HCT116 (cell line): Measurements from ENCODE around the gene PLOD1. TPM values are rescaled to one million over a fixed set of nuclear protein-coding genes. Genes with fewer than 3 reads are reported as not detected.

ENCODE experiments used
- ATAC-seq: fragments of 200-7000 bp; cut with Tn5 transposase; 2 replicates; pipeline ENCODE4 v1.9.1; 2020; ENCODE audit warnings: mild to moderate bottlenecking, moderate library complexity
- BruUV-seq: library from RNA; stranded (reverse); fragments of 400-500 nt; replicated peaks from 2 replicates; lab custom pipeline; 2021; lab: Mats Ljungman, UMichigan
- CTCF ChIA-PET: fragments of 300-600 bp; sonication (Branson Sonifier 250); formaldehyde crosslinking; loops from one replicate; lab custom pipeline; 2021; ENCODE audit warnings: antibody characterized with exemption; lab: Charles Lee
- POLR2A ChIA-PET: fragments of 300-600, 350-600 bp; sonication (Branson Sonifier 250); formaldehyde crosslinking; loops from one replicate; lab custom pipeline; 2021; ENCODE audit warnings: antibody characterized with exemption; lab: Charles Lee
- RAD21 ChIA-PET, 2 experiments: fragments of 300-600 bp; sonication (Branson Sonifier 250); formaldehyde crosslinking; loops; one replicate each; lab custom pipeline; 2023; ENCODE audit warnings: low total read pairs in 2 of 2; ENCODE audit not compliant: uncharacterized antibody in 2 of 2, unreplicated experiment in 2 of 2, low non-redundant PET in 1 of 2; lab: Charles Lee
- DNase-seq: peaks from one replicate; pipeline ENCODE4 v3.0.0-alpha.2; 2010; ENCODE audit warnings: low read depth, low spot score
- H2AFZ ChIP-seq: fragments of 200-600 bp; shearing (Covaris generic), sonication (generic); 2 replicates; pipeline ENCODE4 v1.6.1; 2017; ENCODE audit warnings: low read depth, mixed run types, mixed read lengths, antibody characterized with exemption, low read length; ENCODE audit not compliant: poor library complexity, severe bottlenecking
- H3K27ac ChIP-seq: 2 replicates; pipeline ENCODE4 v1.5.1; 2012; ENCODE audit warnings: low read depth, low read length
- H3K27me3 ChIP-seq: fragments of 200-600 bp; sonication (generic); 2 replicates; pipeline ENCODE4 v1.6.1; 2016; ENCODE audit warnings: mixed run types, low read length, mixed read lengths; ENCODE audit not compliant: insufficient read depth
- H3K36me3 ChIP-seq, 2 experiments: fragments of 200-500 bp in 1 of 2; fragments of 200-600 bp in 1 of 2; sonication (Bioruptor generic) in 1 of 2; sonication (generic) in 1 of 2; 2 replicates each; pipeline versions ENCODE4 v1.5.1 to v1.6.1; 2014 to 2016; ENCODE audit warnings: low read length in 2 of 2, inconsistent platforms in 1 of 2, mixed read lengths in 1 of 2, mixed run types in 1 of 2; ENCODE audit not compliant: insufficient read depth in 2 of 2, control insufficient read depth in 1 of 2
- H3K4me1 ChIP-seq, 2 experiments: fragments of 200-600 bp in 1 of 2; sonication (generic) in 1 of 2; 2 replicates each; pipeline versions ENCODE4 v1.5.1 to v1.6.1; 2012 to 2017; ENCODE audit warnings: low read length in 2 of 2, inconsistent platforms in 1 of 2, mild to moderate bottlenecking in 1 of 2, mixed read lengths in 1 of 2, mixed run types in 1 of 2, moderate library complexity in 1 of 2; ENCODE audit not compliant: insufficient read depth in 2 of 2, control insufficient read depth in 1 of 2
- H3K4me2 ChIP-seq: fragments of 200-600 bp; sonication (generic); 2 replicates; pipeline ENCODE4 v1.6.1; 2017; ENCODE audit warnings: mixed run types, low read length, mixed read lengths
- H3K4me3 ChIP-seq, 2 experiments: fragments of 200-600 bp in 1 of 2; sonication (generic) in 1 of 2; replicated peaks in 1 of 2; 2 replicates each; pipeline ENCODE4 v1.5.1; 2011 to 2016; ENCODE audit warnings: low read length in 2 of 2, control low read depth in 1 of 2, low read depth in 1 of 2, mild to moderate bottlenecking in 1 of 2, mixed read lengths in 1 of 2, mixed run types in 1 of 2
- H3K79me2 ChIP-seq: fragments of 200-600 bp; sonication (generic); 2 replicates; pipeline ENCODE4 v1.6.1; 2017; ENCODE audit warnings: mild to moderate bottlenecking, mixed run types, low read length, moderate library complexity, mixed read lengths; ENCODE audit not compliant: insufficient read depth
- H3K9ac ChIP-seq: fragments of 200-600 bp; sonication (generic); 2 replicates; pipeline ENCODE4 v1.6.1; 2016; ENCODE audit warnings: low read length, mixed read lengths
- H3K9me2 ChIP-seq: fragments of 200-600 bp; sonication (generic), shearing (Covaris generic); 2 replicates; pipeline ENCODE4 v1.6.1; 2017; ENCODE audit warnings: mixed run types, mild to moderate bottlenecking, moderate library complexity; ENCODE audit not compliant: insufficient read depth
- H3K9me3 ChIP-seq, 2 experiments: fragments of 200-500 bp in 1 of 2; fragments of 200-600 bp in 1 of 2; sonication (Bioruptor generic) in 1 of 2; sonication (generic) in 1 of 2; 2 replicates each; pipeline ENCODE4 v1.6.1; 2014 to 2017; ENCODE audit warnings: low read length in 2 of 2, mixed read lengths in 2 of 2, inconsistent platforms in 1 of 2, low read depth in 1 of 2, mild to moderate bottlenecking in 1 of 2, mixed run types in 1 of 2, moderate library complexity in 1 of 2; ENCODE audit not compliant: control insufficient read depth in 1 of 2, insufficient read depth in 1 of 2
- H4K20me1 ChIP-seq: fragments of 200-600 bp; sonication (generic), shearing (Covaris generic); 2 replicates; pipeline ENCODE4 v1.6.1; 2017; ENCODE audit warnings: mixed run types, mild to moderate bottlenecking, moderate library complexity; ENCODE audit not compliant: insufficient read depth
- CBX3 ChIP-seq: IDR thresholded peaks from 2 replicates; pipeline ENCODE4 v1.6.1; 2012; ENCODE audit warnings: low read depth
- CEBPB ChIP-seq: IDR thresholded peaks from 2 replicates; pipeline ENCODE4 v1.6.1; 2012; ENCODE audit warnings: low read depth
- EGR1 ChIP-seq: IDR thresholded peaks from 2 replicates; pipeline ENCODE4 v1.6.1; 2012; ENCODE audit warnings: low read depth
- EZH2phosphoT487 ChIP-seq: fragments of 200-600 bp; IDR thresholded peaks from 2 replicates; pipeline ENCODE4 v1.6.1; 2018; ENCODE audit warnings: antibody characterized with exemption, borderline replicate concordance
- POLR2A ChIP-seq: IDR thresholded peaks from 2 replicates; pipeline ENCODE4 v1.7.0; 2011; ENCODE audit warnings: borderline replicate concordance; ENCODE audit not compliant: insufficient read depth, insufficient read length; ENCODE audit errors: extremely low read depth
- REST ChIP-seq: IDR thresholded peaks from 2 replicates; pipeline ENCODE4 v1.6.1; 2012; ENCODE audit warnings: low read depth
- SP1 ChIP-seq: IDR thresholded peaks from 2 replicates; pipeline ENCODE4 v1.6.1; 2012; ENCODE audit warnings: low read depth
- SRF ChIP-seq: IDR thresholded peaks from 2 replicates; pipeline ENCODE4 v1.6.1; 2012; ENCODE audit warnings: low read depth
- ZFX ChIP-seq: fragments of 450-650 bp; IDR thresholded peaks from 2 replicates; pipeline ENCODE4 v1.6.1; 2017
- ZNF274 ChIP-seq: fragments of 200-500 bp; sonication (Bioruptor generic); IDR thresholded peaks from 2 replicates; pipeline ENCODE4 v1.6.1; 2014; ENCODE audit warnings: mild to moderate bottlenecking, low read depth, low read length, inconsistent platforms
- intact Hi-C: fragments of 100-400 bp; cut with micrococcal nuclease; formaldehyde crosslinking; loops from 2 replicates; pipeline ENCODE4 v1.10.0; 2022
- total RNA-seq: library from RNA; stranded (reverse); gene quantifications from one replicate; pipeline ENCODE4 v1.2.1, GENCODE V29; 2021; ENCODE audit not compliant: unreplicated experiment

The PLOD1 gene
- total RNA-seq, 1 experiment from 2014 or later: 175 TPM

GRCh38 chr1:11984121-11984520 is 49.6 kb downstream of the PLOD1 start:
- Histone ChIP-seq H3K27me3 (no peaks in the 10 kb centered on the region), H3K4me2 (no peak overlapping the region), H3K36me3 (peaks cover 27 to 41% of the 10 kb centered on the region in 2 experiments), H3K4me1 (peaks cover 21% of the 10 kb centered on the region in 2 experiments), H2AFZ (no peak overlapping the region), H3K27ac (no peak overlapping the region), H3K9me3 (no peaks in the 10 kb centered on the region), H3K9me2 (no peaks in the 10 kb centered on the region), H3K4me3 (no peak overlapping the region), H4K20me1 (no peaks in the 10 kb centered on the region), H3K9ac (no peak overlapping the region), H3K79me2 (peaks cover 87% of the 10 kb centered on the region)
- ChIA-PET CTCF (no interaction called here), POLR2A (no interaction called here), RAD21 (no interaction called here)
- TF ChIP-seq EZH2phosphoT487: no peak
- no peak for DNase-seq
- intact Hi-C loops: loop anchor here (5.0 kb wide), 1 partner anchor 57 kb away; the partner anchor contains the start of gene KIAA2013
- ATAC-seq: no peak
- no TSS peak for BruUV-seq

DNA sequence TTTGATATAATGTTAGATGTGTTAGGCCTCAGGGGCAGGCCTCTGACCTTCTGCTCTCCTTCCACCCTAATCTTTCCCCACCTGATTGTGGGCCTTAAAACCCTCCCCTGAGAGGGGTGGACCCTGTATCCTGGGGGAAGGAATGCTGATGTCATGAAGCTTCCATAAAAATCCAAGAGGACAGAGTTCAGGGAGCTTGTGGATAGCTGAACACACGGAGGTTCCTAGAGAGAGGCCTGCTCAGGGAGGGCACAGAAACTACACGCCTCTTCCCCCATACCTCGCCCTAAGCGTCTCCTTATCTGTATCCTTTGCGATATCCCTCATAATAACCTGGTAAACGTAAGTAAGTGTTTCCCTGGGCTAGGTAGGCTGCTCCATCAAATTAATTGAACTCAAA is 50.1 kb downstream of the PLOD1 start:
- no peaks in the 10 kb centered on the region for H3K9me2 ChIP-seq
- H3K9me3 ChIP-seq: no peaks in the 10 kb centered on the region
- no peak for TF ChIP-seq ZNF274
- H3K9ac ChIP-seq: no peak overlapping the region
- H3K36me3 ChIP-seq: peaks cover 30 to 46% of the 10 kb centered on the region in 2 experiments
- H3K4me3 ChIP-seq: no peak overlapping the region
- BruUV-seq: no TSS peak
- ChIA-PET RAD21 (no interaction called here), POLR2A (no interaction called here), CTCF (no interaction called here)
- intact Hi-C loops: loop anchor here (5.0 kb wide), 1 partner anchor 57 kb away; the partner anchor contains the start of gene KIAA2013
- peaks cover 91% of the 10 kb centered on the region for H3K79me2 ChIP-seq
- DNase-seq (no peak), ATAC-seq (no peak)
- peaks cover 16 to 17% of the 10 kb centered on the region in 2 experiments for H3K4me1 ChIP-seq
- H3K27me3 ChIP-seq: no peaks in the 10 kb centered on the region
- no peak overlapping the region for H2AFZ ChIP-seq
- H4K20me1 ChIP-seq: no peaks in the 10 kb centered on the region
- no peak overlapping the region for H3K4me2 ChIP-seq
- no peak overlapping the region for H3K27ac ChIP-seq

GRCh38 chr1:11985171-11985570 is 50.7 kb downstream of the PLOD1 start:
- no TSS peak for BruUV-seq
- H3K4me1 ChIP-seq: peaks cover 12 to 14% of the 10 kb centered on the region in 2 experiments
- no peak overlapping the region for H3K4me3 ChIP-seq
- ChIA-PET CTCF (no interaction called here), RAD21 (no interaction called here), POLR2A (no interaction called here)
- H3K9ac ChIP-seq: no peak overlapping the region
- H3K9me2 ChIP-seq: no peaks in the 10 kb centered on the region
- DNase-seq: no peak
- no peak for ATAC-seq
- TF ChIP-seq EGR1 (no peak), CBX3 (no peak), CEBPB (no peak), SRF (no peak), POLR2A (no peak), SP1 (no peak), ZFX (no peak), REST (no peak)
- no peak overlapping the region for H2AFZ ChIP-seq
- H3K36me3 ChIP-seq: peaks cover 35 to 51% of the 10 kb centered on the region in 2 experiments
- H3K4me2 ChIP-seq: no peak overlapping the region
- no peaks in the 10 kb centered on the region for H4K20me1 ChIP-seq
- H3K27ac ChIP-seq: no peak overlapping the region
- peaks cover 97% of the 10 kb centered on the region for H3K79me2 ChIP-seq
- H3K27me3 ChIP-seq: no peaks in the 10 kb centered on the region
- intact Hi-C loops: no loop called here
- H3K9me3 ChIP-seq: no peaks in the 10 kb centered on the region
